ENCODE data around the gene FAM118A.

DNA sequence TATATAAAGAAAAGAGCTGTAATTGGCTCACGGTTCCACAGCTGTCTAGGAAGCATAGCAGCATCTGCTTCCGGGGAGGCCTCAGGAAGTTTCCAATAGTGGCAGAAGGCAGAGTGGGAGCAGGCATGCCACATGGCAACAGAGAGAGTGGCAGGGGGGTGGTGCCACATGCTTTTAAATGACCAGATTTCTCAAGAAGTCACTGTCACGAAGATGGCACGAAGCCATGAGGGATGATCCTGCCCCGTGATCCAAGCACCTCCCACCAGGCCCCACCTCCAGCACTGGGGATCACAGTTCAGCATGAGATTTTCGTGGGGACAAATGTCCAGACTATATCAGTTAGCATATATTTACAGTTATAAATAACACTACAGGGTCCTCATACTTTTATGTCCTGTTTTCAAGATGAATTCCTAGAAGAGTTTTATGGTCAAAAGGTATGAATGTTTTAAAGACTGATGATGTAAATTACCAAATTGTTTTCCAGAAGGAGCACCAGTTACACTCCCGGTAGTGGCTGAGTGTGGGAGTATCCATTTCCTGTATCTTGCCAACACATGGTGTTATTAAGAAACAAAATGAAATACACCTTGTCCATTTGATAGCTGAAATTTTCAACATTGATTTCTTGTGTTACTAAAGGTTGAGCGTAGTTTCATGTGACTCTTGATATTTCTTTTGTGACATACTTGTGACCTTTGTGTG lies 19.2 kb downstream of the FAM118A start:
- TF ChIP-seq, protein P1, sequence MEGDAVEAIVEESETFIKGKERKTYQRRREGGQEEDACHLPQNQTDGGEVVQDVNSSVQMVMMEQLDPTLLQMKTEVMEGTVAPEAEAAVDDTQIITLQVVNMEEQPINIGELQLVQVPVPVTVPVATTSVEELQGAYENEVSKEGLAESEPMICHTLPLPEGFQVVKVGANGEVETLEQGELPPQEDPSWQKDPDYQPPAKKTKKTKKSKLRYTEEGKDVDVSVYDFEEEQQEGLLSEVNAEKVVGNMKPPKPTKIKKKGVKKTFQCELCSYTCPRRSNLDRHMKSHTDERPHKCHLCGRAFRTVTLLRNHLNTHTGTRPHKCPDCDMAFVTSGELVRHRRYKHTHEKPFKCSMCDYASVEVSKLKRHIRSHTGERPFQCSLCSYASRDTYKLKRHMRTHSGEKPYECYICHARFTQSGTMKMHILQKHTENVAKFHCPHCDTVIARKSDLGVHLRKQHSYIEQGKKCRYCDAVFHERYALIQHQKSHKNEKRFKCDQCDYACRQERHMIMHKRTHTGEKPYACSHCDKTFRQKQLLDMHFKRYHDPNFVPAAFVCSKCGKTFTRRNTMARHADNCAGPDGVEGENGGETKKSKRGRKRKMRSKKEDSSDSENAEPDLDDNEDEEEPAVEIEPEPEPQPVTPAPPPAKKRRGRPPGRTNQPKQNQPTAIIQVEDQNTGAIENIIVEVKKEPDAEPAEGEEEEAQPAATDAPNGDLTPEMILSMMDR (IDR thresholded peaks at IDR 0.05; ENCODE audit: low read depth, low read length), result no peak
- TF ChIP-seq EZH2phosphoT487 (IDR thresholded peaks at IDR 0.05; ENCODE audit: low read depth), result no peak
